GM18520 (cell line): Measurements from ENCODE around the gene RFX5.
"Not testable (repeated sequence)": the region's sequence is repeated elsewhere in the genome, so short reads cannot be mapped to it uniquely, and the experiment has no call there.

Source experiments
- ATAC-seq: cut with Tn5 transposase; IDR thresholded peaks from one replicate; pipeline ENCODE4 v1.9.1; 2021; ENCODE audit not compliant: unreplicated experiment

RFX5 gene

DNA sequence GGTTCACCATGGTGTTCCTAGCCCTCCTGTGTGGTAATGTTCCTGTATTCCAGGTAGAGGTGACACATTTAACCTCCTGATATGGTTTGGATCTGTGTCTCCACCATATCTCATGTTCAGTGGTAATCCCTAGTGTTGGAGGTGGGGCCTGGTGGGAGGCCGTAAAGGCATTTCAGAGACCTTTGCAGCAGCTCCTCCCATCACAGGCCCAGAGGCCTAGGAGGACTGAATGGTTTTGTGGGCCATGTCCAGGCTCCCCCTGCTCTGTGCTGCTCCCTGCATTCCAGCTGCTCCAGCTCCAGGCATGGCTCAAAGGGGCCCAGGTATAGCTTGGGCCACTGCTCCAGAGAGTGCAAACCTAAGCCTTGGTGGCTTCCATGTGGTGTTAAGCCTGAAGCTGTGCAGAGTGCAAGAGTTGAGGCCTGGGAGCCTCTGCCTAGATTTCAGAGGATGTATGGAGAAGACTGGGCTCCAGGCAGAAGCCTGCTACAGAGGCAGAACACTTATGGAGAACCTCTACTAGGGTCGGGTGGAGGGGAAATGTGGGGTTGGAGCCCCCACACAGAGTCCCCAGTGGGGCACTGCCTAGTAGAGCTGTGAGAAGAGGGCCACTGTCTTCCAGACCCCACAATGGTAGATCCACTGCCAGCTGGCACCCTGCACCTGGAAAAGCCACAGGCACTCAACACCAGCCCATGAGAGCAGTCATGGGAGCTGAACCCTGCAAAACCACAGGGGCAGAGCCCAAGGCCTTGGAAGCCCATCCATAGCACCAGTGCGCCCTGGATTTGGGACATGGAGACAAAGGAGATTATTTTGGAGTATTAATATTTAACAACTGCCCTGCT, 15.5 kb upstream of the RFX5 start:
- ATAC-seq, result no peak

DNA sequence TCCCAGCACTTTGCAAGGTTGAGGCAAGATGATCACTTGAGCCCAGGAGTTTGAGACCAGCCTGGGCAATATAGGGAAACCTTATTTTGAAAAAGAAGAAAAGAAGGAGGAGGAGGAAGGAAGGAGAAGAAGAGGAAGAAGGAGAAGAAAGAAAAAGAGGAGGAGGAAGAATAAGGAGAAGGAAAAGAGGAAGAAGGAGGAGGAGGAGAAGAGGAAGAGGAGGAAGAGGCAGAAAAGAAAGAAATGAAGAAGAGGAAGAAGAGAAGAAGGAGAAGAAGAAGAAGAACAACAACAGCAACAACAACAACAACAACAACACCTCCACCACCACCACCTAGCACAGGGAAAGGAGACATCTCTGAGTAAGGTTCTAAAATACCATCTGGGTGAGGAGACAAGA, 14.8 kb upstream of the RFX5 start:
- ATAC-seq, result no peak

DNA sequence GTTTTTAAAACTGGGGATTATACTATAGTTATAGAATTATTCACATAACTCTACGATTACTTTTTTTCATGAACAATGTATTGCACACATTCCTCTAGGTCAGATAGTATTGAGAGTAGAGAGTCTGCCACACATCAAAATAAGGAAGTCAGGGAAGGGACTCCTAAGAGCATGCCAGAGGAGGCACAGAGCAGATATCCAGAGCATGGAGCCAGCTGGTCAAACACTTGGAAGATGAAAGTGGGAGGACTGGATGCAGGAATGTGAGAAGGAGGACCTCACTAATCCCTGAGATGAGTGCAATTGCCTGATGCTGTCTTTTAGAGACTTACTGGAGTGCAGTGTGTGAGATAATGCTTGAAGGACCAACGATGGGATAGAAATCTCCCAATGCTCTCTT, 9.6 kb upstream of the RFX5 start:
- no peak for ATAC-seq

DNA sequence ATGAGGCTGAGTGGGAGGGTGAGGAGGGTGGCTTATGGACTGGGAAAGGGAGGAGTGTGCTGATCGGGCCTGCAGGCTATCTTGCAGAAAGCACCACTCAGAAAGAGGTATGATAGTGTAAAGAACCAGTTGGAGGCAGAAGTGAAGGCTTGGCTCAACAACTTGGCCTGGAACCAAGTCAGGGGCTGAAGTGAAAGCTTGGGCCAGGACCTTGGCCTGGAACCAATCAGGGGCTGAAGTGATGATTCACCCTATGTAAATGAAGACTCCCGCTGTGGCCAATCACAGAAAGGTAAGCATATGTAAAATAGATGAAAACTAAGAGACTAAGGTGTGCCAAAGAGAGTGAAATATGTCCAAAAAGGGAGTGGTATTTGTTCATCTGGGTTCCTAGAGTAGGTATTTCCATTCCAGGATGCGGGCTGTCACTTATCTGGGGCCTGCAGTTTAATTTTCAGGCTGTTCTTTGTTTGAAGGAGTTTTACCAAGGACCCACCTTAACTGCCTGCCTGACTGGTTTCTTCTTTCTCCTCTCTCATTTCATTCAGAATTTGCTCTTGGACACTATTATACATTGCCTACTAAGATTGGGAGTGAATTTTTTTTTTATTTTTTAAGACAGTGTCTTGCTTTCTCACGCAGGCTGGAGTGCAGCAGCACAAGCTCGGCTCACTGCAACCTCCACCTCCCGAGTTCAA, 5.1 kb upstream of the RFX5 start:
- no peak for ATAC-seq

DNA sequence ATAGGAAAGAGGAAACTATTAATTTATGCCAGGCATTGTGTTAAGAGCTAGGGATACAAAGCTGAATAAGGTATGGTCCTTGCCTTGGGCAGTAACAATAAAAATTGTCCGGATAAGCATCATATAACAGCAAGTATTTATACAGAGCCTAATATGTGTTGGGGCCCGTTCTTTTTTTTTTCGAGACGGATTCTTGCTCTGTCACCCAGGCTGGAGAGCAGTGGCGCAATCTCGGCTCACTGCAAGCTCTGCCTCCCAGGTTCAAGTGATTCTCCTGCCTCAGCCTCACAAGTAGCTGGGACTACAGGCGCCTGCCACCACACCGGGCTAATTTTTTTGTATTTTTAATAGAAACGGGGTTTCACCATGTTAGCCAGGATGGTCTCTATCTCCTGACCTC, 3.3 kb upstream of the RFX5 start:
- not testable (repeated sequence) for ATAC-seq

DNA sequence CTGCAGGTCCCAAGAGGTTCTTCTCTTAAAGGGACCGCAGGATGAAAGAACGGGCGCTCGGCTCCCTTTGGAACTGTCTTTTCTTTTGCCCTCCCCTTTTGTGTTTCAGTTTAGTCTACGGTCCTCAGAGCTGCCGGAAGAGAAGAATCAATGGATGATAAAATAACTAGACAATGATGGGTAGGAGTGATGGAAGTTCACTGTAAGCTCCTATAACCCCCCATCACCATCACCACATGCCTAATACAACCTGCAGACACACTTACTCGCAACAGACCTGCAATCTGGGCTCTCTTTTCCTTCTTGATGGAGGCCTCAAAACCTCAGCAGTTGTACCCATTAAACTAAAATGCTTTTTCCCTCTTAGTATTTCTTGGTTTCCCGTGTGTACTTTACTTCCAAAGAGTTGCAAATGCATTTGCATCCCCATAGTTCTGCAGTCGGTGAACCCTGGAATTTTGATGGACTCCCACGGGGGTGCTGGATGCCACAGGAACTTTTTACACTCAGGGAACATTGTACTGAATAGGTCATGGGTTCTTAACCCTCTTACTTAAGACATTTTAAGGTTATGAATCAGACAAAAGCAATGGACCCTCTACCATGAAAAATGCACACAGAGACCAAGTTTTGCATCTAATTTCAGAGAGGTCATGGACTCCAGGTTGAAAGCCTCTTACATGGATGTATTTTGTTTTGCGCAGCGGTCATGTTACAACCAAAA, 633 bp upstream of the RFX5 start:
- no peak for ATAC-seq

DNA sequence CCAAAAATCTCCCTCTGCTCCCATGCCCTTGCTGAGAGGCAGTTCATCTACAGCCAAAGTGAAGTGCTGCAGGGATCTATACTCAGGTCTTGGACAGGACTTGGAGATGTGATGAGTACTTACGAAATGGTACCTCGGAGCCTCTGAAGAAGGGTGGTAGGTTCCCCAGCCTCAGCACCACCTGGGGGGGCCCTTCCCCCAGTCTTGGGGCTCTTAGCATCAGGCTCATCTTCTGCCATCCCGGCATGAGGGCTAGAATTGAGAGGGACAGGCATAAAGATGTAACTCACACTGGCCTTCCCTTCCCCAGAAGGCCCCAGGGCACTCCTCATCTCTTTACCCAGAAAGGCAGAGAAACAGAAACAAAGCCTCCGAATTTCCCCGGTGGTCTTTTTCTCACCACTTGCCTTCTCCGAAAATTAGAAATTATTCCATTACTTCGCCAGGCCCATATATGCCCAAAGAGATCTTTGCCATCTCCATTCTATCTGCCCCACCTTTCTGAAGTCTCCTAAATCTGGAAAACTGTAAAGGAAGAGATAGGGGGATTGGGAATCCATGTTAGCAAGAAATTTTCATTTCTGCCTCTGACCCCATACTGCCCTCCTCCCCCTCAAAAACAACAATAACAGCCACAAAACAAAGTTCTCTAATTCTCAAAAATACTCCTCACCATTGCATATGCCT, 827 bp downstream of the RFX5 start:
- no peak for ATAC-seq

DNA sequence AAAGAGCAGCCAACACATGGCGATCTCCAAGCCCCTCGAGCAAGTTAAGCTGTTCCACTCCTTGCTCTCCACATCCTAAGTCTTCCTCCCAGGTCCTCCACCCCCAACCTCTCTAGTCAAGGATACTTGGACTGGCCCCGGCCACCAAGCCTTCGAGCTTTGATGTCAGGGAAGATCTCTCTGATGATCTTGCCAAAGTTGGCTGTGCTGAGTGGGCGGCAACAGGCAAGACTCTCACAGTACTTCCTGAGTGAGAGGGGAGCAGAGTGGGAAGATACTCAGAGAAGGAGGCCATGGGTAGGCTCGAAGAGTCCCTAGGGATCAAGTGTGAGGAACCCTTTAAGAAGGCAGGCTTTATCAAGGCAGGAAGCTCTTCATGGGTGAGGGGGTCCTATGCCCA, 2.8 kb downstream of the RFX5 start:
- ATAC-seq, result no peak

DNA sequence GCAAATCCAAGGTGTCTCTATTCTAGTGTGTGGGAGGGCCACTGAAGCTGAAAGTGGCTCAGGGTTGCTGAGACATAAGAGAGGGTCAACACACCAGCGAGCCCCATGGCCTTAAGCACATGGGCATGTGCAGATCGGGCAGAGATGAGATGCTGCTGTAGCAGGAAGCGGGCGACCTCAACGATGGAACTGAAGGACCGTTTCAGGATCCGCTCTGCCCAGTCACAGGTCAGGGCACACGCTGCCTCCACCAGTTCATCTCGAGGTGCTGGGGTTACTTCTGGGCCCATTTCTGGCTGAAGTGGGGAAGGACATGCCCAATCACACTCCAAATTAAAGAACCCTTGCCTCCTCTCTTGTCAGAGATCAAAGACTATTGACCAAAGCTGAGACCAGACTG, 3.5 kb downstream of the RFX5 start:
- no peak for ATAC-seq

DNA sequence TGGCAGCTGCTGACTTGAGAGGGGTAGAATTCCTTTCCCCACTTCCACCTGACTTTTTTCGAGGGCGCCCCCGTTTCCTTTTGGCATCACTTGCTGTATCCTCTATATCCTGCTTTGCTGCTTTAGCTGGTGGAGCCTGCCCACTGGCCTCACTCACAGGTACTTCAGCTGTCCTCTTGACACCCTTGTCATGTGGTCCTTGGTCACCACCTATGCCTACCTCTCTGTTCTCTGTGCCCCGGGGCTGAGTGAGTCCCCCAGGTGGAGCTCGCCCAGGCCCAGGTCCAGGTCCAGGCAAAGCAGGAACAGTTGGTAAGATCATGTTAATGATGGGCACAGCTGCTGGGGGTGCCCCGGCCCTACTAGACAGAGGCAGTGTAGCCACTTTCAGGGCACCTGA, 4.5 kb downstream of the RFX5 start:
- no peak for ATAC-seq

DNA sequence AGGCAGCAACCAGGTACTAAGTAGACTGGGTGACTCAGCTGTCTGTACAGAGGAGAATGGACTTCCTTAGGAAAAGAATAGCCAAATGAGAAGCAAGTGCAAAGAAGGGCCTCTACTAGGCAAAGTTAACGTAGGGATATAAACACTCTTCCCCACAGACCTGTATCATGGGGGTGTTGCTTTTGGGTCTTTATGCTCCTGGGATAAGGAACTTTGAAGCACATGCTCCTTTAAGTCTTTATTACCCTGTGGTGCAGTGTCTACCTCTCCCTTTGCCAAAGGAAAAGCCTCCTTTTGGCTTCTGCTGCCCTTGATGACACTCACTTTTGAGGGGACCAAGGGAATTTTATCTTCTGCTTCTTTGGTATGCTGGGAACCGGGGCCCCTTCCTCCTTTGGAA, 5.0 kb downstream of the RFX5 start:
- ATAC-seq, result no peak

DNA sequence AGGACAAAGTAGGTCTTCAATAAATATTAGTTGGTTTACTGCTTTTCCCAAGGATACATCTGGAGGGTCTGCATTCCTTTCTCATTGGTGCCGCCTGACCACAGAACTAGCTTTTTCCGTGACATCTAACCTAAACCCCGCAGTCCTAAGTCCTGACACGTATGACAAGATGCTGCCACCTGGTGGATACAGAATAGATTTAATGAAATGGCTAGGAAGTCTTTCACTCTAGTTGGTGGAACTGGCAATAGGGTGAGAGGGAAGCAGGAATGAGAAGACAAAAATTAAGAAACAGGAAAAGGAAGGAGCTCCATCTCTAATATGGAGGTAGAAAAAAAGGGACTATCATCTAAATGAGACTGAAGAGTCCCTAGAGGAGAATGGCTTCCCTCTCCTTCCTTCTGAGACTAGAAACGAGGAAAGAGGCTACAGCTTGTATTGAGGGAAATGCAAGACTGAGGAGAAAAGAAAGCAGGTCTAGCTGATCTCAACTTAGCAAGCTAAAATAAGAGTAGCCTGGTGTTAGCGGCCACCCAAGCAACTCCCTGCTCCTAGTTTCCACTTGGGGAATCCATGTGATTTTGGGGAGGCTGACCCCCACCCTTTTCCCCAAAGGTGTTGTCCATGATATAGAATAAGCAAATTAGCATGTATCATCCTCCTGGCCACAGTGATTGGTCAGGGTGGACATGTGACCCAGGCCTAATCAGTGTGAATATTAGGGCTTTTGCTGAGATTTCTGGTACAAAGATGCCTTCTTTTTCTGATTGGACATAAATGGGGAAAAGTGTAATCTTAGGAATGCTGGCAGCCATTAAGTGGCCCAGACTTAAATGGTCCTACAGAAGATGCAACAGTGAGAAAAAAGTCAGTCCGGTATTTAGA, 5.9 kb downstream of the RFX5 start:
- no peak for ATAC-seq

DNA sequence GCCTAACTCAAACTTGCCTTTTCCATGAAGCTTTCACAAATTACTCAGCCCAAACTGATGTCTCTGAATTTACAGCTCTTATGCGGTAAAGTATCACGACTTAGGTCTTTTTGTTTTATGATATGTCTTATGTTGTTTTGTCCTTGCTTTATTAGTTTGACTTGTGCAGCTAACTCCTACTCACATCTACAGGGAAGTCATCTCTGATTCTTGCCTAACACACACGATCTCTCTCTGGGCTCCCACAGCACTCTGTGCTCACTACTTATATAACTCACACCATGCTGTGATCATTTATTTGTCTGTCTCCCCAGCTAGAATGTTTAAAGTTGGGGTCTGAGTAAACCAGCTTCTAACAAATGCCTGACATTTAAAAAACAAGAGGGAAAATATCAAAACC, 10.5 kb downstream of the RFX5 start:
- ATAC-seq, result no peak

DNA sequence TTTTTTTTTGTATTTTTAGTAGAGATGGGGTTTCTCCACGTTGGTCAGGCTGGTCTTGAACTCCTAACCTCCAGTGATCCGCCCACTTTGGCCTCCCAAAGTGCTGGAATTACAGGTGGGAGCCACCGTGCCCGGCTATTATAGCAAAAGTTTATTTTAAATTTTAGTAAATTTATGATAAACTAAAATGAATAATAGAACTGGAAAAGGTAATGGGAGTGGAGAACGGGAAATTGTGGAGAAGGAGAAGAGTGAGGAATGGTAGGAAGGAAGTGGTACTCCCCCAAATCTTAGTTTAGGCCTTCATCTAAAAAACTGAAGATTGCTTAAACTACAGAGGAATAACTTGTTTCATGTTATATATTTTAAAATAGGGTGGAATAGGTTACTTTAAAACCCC, 12.2 kb downstream of the RFX5 start:
- no peak for ATAC-seq

DNA sequence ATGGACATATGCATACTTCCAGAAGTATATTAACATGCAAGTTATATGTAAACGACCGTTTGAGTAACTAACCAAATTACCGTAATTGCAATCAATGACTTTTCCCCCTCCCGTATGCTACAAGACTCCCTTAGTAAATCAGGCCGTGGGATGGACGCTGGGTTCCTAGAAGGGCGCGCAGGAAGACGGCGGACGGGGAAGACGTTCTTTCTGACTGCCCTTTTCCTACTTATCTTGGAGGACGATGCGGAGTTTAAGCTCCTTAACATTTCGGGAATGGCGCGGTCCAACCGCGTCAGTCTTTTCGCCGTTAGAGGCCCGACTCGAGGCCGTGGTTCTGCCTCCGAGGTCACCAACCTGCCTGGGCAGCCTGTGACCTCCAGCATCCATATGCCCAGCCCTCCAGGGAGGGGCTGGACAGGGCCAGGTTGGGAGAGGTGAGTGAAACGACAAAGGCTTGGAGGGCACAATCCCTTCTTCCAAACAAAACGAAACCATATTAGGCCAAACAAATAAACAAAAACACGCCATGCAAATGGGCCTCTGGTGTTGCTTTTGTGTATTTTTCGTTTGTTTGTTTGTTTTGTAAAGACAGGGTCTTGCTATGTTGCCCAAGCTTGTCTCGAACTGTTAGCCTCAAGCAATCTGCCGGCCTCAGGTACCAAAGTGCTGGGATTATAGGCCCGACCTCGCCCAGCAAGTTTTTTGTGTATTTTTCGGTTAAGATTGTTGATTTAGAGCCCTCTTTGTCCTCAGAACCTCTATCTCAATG, 19.0 kb downstream of the RFX5 start:
- no peak for ATAC-seq

DNA sequence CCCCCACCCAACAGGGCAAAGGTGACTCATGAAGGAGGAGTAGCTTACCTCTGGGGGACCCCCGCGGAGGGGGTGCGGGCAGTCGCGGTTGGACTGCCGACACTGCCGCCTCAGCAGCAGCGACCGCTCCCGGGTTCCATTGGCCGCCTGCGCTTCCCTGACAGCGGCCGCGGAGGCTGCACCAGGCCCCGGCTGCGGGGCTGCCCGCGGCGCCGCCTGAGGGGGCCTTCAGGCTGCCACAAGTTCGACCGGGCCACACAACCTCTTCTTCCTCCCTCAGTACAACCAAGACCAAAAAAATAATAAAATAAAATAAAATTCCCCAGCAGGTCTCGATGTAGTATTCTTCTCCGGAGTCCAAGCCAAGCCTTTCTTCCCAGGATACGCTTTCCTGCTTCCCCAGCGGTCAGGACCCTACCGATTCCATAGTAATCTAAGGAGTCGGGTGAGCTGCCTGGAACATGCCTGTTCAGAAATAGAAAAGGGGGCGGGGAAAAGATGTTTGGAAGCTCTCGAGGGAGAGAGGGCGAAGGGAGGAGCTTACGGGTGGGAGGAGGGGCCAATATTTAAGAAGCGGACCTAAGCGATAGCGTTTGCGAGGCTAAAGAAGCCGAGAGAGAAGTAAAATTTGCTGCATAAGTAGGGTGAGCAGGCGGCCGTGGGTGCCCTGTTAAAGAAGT, 19.7 kb downstream of the RFX5 start, which contains the start of gene PI4KB:
PI4KB (minus strand) TSS at position 194 of the 680 bp plus-strand sequence. CDS start 10,935 bp downstream, outside the sequence.
- ATAC-seq, result no peak

DNA sequence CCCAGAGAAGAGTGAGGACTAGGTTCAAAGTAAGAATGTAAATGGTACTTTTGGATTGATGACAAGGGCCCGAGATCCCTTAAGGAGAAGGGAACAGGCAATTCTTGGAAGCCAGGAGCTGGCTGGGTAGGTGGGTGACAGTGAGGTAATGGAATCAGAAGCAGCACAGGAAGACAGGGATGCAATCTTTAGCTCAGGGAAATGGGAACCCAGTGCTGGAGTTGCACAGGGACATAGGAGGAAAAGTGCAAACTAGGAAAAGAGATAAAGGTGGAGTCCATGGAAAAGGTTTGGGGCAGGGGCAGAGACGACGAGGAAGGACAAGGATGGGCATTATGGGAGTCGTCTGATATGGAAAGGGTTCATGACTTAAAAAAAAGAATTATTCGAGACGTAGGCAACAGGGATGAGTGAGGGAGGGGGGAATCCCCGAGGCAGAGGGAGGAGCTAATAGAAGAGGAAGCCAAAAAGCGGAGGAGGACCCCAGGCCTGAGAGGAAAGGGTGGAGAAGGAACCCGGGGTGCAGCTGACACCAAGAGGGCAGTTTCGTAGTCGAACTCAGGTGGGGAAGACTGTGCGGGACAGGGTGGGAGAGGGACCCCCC, 20.3 kb downstream of the RFX5 start:
- no peak for ATAC-seq

DNA sequence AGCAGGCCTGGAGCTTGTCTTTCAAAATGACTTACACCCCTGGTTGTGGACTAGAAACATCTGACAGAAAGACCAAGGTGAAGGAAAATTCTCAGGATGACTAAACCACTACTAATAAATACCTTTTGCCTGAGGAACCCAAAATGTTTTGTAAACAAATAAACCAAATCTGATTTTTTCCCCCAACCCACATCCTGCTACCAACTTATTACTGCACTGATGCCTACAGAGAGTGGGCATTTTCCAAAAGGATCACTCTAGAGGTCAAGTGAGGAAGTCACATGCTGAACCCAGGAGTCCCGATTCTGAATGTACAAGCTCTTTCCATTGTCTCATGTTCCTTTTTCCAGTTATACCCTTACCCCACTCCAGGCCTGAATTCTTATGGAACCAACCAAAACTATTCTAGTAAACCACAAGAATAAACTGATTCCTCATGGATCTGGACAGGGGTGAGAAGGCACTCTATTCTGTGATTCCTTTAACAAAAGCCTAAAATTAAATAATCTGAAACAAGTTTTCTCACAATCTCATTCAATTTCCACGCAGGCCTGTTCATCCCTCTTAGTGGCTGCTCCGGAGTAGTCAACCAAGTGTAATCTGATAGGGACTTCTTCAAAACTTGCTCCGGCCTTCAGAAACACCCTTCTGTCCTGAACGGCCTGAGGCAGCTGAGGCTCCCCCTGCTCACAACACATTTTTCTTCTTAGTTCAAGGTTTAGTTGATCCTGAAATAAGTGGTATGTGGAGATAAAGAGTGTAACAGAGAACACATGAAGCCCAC, 21.2 kb downstream of the RFX5 start:
- no peak for ATAC-seq
